Measurements from ENCODE around the gene CD7.

GRCh38 chr17:82345151-82345976 is 28.0 kb upstream of the CD7 start:
- TF ChIP-seq CTCF (IDR thresholded peaks at IDR 0.05) (no peak), SIN3A (IDR thresholded peaks at IDR 0.05; ENCODE audit: borderline replicate concordance, insufficient read depth, low read depth, low read length) (no peak), POLR2AphosphoS5 (IDR thresholded peaks at IDR 0.05; ENCODE audit: low read depth, low read length) (no peak)

Data from Panc1 (cell line).